H9 (cell line): ENCODE data around the gene MIPOL1. TPM values are rescaled to one million over a fixed set of nuclear protein-coding genes. Genes with fewer than 3 reads are reported as not detected.

Source experiments
- DNase-seq: peaks from one replicate; pipeline ENCODE4 v3.0.0-alpha.2; 2017
- H2AFZ ChIP-seq: one replicate; pipeline ENCODE4 v1.6.1; 2013; ENCODE audit warnings: mild to moderate bottlenecking, low read length, control low read depth, moderate library complexity
- H2AK5ac ChIP-seq: 2 replicates; pipeline ENCODE4 v1.6.1; 2013; ENCODE audit warnings: low read length, control low read depth, mixed read lengths; ENCODE audit not compliant: insufficient read length
- H2BK120ac ChIP-seq: one replicate; pipeline ENCODE4 v1.6.1; 2013; ENCODE audit warnings: low read depth, mild to moderate bottlenecking, low read length, control low read depth, inconsistent platforms; ENCODE audit not compliant: poor library complexity, severe bottlenecking
- H2BK12ac ChIP-seq: 2 replicates; pipeline ENCODE4 v1.6.1; 2013; ENCODE audit warnings: low read length, control low read depth, mixed read lengths, low read depth; ENCODE audit not compliant: insufficient read length
- H2BK15ac ChIP-seq: 2 replicates; pipeline ENCODE4 v1.6.1; 2013; ENCODE audit warnings: low read depth, low read length, control low read depth
- H2BK20ac ChIP-seq: one replicate; pipeline ENCODE4 v1.6.1; 2013; ENCODE audit warnings: low read depth, mild to moderate bottlenecking, low read length, control low read depth, inconsistent platforms; ENCODE audit not compliant: poor library complexity, severe bottlenecking
- H2BK5ac ChIP-seq: 2 replicates; pipeline ENCODE4 v1.6.1; 2013; ENCODE audit warnings: low read length, control low read depth, mixed read lengths; ENCODE audit not compliant: insufficient read length
- H3K14ac ChIP-seq: 2 replicates; pipeline ENCODE4 v1.6.1; 2013; ENCODE audit warnings: low read length, control low read depth; ENCODE audit not compliant: insufficient read depth
- H3K18ac ChIP-seq: 2 replicates; pipeline ENCODE4 v1.6.1; 2013; ENCODE audit warnings: low read depth, mild to moderate bottlenecking, mixed read lengths, low read length, control low read depth; ENCODE audit not compliant: insufficient read length
- H3K23ac ChIP-seq: 2 replicates; pipeline ENCODE4 v1.6.1; 2013; ENCODE audit warnings: low read length, control low read depth, mixed read lengths, low read depth; ENCODE audit not compliant: insufficient read length
- H3K23me2 ChIP-seq: 2 replicates; pipeline ENCODE4 v1.6.1; 2013; ENCODE audit warnings: low read depth, mild to moderate bottlenecking, mixed read lengths, low read length, control low read depth; ENCODE audit not compliant: insufficient read length, poor library complexity, severe bottlenecking
- H3K27ac ChIP-seq: 2 replicates; pipeline ENCODE4 v1.5.1; 2013; ENCODE audit warnings: low read length, control low read depth, mixed read lengths, low read depth; ENCODE audit not compliant: insufficient read length
- H3K27me3 ChIP-seq: 2 replicates; pipeline ENCODE4 v1.6.1; 2013; ENCODE audit warnings: low read length, control low read depth, inconsistent platforms; ENCODE audit not compliant: insufficient read depth
- H3K4ac ChIP-seq: 2 replicates; pipeline ENCODE4 v1.6.1; 2013; ENCODE audit warnings: low read depth, mild to moderate bottlenecking, control low read depth, inconsistent platforms, low read length, moderate library complexity
- H3K4me1 ChIP-seq: 2 replicates; pipeline ENCODE4 v1.6.1; 2013; ENCODE audit warnings: low read length, control low read depth, inconsistent platforms; ENCODE audit not compliant: insufficient read depth
- H3K4me2 ChIP-seq: 2 replicates; pipeline ENCODE4 v1.6.1; 2013; ENCODE audit warnings: low read length, control low read depth, mixed read lengths; ENCODE audit not compliant: insufficient read length, insufficient read depth
- H3K56ac ChIP-seq: 2 replicates; pipeline ENCODE4 v1.6.1; 2013; ENCODE audit warnings: low read depth, mild to moderate bottlenecking, mixed read lengths, low read length, control low read depth; ENCODE audit not compliant: insufficient read length
- H3K79me1 ChIP-seq: 2 replicates; pipeline ENCODE4 v1.6.1; 2013; ENCODE audit warnings: low read depth, mild to moderate bottlenecking, moderate library complexity, low read length, control low read depth, inconsistent platforms; ENCODE audit not compliant: insufficient read depth, poor library complexity, severe bottlenecking
- H3K79me2 ChIP-seq: 2 replicates; pipeline ENCODE4 v1.6.1; 2013; ENCODE audit warnings: low read length, control low read depth, inconsistent platforms; ENCODE audit not compliant: insufficient read depth
- H3K9ac ChIP-seq: 2 replicates; pipeline ENCODE4 v1.6.1; 2013; ENCODE audit warnings: low read length, control low read depth, mixed read lengths; ENCODE audit not compliant: insufficient read length; ENCODE audit errors: extremely low read depth
- H3K9me3 ChIP-seq: one replicate; pipeline ENCODE4 v1.6.1; 2013; ENCODE audit warnings: low read depth, low read length, inconsistent platforms; ENCODE audit not compliant: control insufficient read depth
- H3T11ph ChIP-seq: one replicate; pipeline ENCODE4 v1.6.1; 2013; ENCODE audit warnings: mild to moderate bottlenecking, low read length, control low read depth, inconsistent platforms
- H4K20me1 ChIP-seq: one replicate; pipeline ENCODE4 v1.6.1; 2013; ENCODE audit not compliant: control insufficient read depth, insufficient read length, insufficient read depth
- H4K5ac ChIP-seq: 2 replicates; pipeline ENCODE4 v1.6.1; 2013; ENCODE audit warnings: low read depth, mild to moderate bottlenecking, mixed read lengths, low read length, control low read depth; ENCODE audit not compliant: insufficient read length
- H4K8ac ChIP-seq: replicated peaks from 2 replicates; pipeline ENCODE4 v1.6.1; 2013; ENCODE audit warnings: low read length, control low read depth, mixed read lengths, low read depth; ENCODE audit not compliant: insufficient read length
- H4K91ac ChIP-seq: 2 replicates; pipeline ENCODE4 v1.6.1; 2013; ENCODE audit warnings: low read depth, mild to moderate bottlenecking, moderate library complexity, mixed read lengths, low read length, control low read depth; ENCODE audit not compliant: insufficient read length
- H3K27ac Mint-ChIP-seq, 3 experiments: 2 replicates in 2 of 3; 3 replicates in 1 of 3; pipeline ENCODE4 v1.8.0; 2020 to 2021; ENCODE audit warnings: mixed read lengths in 3 of 3, mild to moderate bottlenecking in 1 of 3, moderate library complexity in 1 of 3
- H3K27me3 Mint-ChIP-seq: 2 replicates; pipeline ENCODE4 v1.8.0; 2021; ENCODE audit warnings: low read depth, mild to moderate bottlenecking, moderate library complexity, mixed read lengths
- H3K36me3 Mint-ChIP-seq, 3 experiments: 2 replicates in 2 of 3; 3 replicates in 1 of 3; pipeline ENCODE4 v1.8.0; 2020 to 2021; ENCODE audit warnings: low read depth in 3 of 3, mixed read lengths in 3 of 3; ENCODE audit not compliant: insufficient read depth in 1 of 3
- H3K4me1 Mint-ChIP-seq, 2 experiments: 2 replicates each; pipeline ENCODE4 v1.8.0; 2020; ENCODE audit warnings: mixed read lengths in 2 of 2
- H3K4me3 Mint-ChIP-seq, 2 experiments: 2 replicates in 1 of 2; 3 replicates in 1 of 2; pipeline ENCODE4 v1.8.0; 2020 to 2021; ENCODE audit warnings: mild to moderate bottlenecking in 2 of 2, mixed read lengths in 2 of 2, moderate library complexity in 1 of 2
- H3K9me3 Mint-ChIP-seq, 2 experiments: 2 replicates in 1 of 2; 3 replicates in 1 of 2; pipeline ENCODE4 v1.8.0; 2020; ENCODE audit warnings: mild to moderate bottlenecking in 2 of 2, mixed read lengths in 2 of 2, moderate library complexity in 1 of 2
- WGBS: extraction: QIAGEN DNeasy Blood & Tissue Kit; methylation state at CpG from one replicate; pipeline ENCODE4 v1.1.7; 2013; ENCODE audit warnings: missing lambda C conversion rate, low lambda C conversion rate, mixed read lengths; ENCODE audit not compliant: insufficient read length; ENCODE audit errors: extremely low coverage; 5-methylcytosine and 5-hydroxymethylcytosine counted together
- total RNA-seq: library from RNA; stranded (reverse); gene quantifications from 2 replicates; pipeline ENCODE4 v1.2.1, GENCODE V29; 2021
- TF ChIP-seq, protein P1 (sequence below): fragments of 200-600 bp; sonication (generic); conservative IDR thresholded peaks from 3 replicates; pipeline ENCODE4 v1.8.0; 2021; ENCODE audit warnings: antibody characterized with exemption, mild to moderate bottlenecking

Gene MIPOL1
- total RNA-seq, 1 experiment from 2014 or later: 15.6 TPM

DNA sequence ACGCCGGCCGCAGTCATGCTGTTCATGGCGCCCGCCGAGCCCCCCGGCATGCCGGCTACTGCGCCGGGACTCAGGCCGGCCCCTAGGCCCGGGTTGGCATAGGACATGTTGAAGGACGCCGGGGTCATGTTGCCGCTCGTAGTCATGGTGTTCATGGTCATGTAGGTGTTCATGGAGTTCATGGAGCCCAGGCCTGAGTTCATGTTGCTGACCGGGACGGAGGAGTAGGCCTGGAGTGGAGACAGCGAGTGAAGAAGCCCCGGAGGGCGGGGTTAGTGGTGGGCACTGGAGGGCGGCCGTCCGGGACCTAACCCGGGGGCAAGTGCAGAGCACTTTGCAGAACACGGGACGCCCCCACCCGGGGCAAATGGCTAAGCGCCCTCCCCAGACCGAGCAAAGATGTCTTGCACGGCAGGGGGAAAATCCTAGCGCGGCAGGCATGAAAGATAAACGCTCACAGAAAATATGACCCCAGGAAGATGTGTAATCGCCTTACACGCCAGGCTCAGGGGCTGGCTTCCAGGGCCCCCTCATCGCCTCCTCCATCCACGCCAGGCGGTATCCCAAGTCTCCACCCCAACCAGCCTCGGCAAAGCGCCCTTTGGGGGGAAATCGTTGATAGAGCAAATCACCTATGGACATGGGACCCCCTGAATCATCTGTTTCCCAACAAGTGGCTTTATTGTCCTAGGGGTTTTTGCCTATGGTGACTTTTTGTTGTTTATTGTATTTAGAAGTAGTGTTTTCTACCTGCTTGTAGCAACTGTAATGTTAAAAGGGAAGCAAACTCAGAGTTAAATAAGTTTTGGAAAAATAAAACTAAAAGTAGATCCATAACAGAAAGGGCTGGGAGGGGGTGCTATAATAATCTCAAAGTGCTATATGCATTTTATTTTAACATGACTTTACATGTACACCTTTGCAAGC, 395.0 kb downstream of the MIPOL1 start:
- Histone ChIP-seq H2BK5ac (no peak overlapping the region), H3K9ac (no peak overlapping the region), H3K23ac (no peak overlapping the region), H3K4me1 (peaks cover 3% of the 10 kb centered on the region; the same call in 1 of the 2 replicates), H3T11ph (no peak overlapping the region), H2BK15ac (no peak overlapping the region), H2BK20ac (no peak overlapping the region), H3K79me2 (no peaks in the 10 kb centered on the region), H2BK12ac (no peak overlapping the region), H4K91ac (no peak overlapping the region), H3K4me2 (peak overlapping the region; percentile 47), H3K27me3 (peaks cover 75% of the 10 kb centered on the region), H3K56ac (no peak overlapping the region), H3K23me2 (peaks cover 10% of the 10 kb centered on the region), H3K27ac (no peak overlapping the region), H2AK5ac (no peak overlapping the region), H3K14ac (no peak overlapping the region), H3K79me1 (no peaks in the 10 kb centered on the region), H3K4ac (no peak overlapping the region), H3K9me3 (no peaks in the 10 kb centered on the region), H2AFZ (no peak overlapping the region), H4K8ac (no peak overlapping the region), H4K20me1 (peaks cover 3% of the 10 kb centered on the region), H2BK120ac (no peak overlapping the region), H4K5ac (no peak overlapping the region), H3K18ac (no peak overlapping the region)
- 0 out of 7 replicates have a peak overlapping the region, but pooled peaks of 1 of the 3 experiments have one; percentile 52 for H3K27ac Mint-ChIP-seq
- peaks cover 0 to 3% of the 10 kb centered on the region in 2 experiments; a peak in 2 of 5 replicates for H3K9me3 Mint-ChIP-seq
- peaks cover 96% of the 10 kb centered on the region for H3K27me3 Mint-ChIP-seq
- H3K4me3 Mint-ChIP-seq: peak overlapping the region; percentile 4 to 58
- WGBS: no CpG with 5 or more reads among the region's 42 CpGs
- H3K36me3 Mint-ChIP-seq: no peaks in the 10 kb centered on the region; a peak in 3 of 7 replicates
- peak; percentile 47 for DNase-seq
- TF ChIP-seq, protein P1, sequence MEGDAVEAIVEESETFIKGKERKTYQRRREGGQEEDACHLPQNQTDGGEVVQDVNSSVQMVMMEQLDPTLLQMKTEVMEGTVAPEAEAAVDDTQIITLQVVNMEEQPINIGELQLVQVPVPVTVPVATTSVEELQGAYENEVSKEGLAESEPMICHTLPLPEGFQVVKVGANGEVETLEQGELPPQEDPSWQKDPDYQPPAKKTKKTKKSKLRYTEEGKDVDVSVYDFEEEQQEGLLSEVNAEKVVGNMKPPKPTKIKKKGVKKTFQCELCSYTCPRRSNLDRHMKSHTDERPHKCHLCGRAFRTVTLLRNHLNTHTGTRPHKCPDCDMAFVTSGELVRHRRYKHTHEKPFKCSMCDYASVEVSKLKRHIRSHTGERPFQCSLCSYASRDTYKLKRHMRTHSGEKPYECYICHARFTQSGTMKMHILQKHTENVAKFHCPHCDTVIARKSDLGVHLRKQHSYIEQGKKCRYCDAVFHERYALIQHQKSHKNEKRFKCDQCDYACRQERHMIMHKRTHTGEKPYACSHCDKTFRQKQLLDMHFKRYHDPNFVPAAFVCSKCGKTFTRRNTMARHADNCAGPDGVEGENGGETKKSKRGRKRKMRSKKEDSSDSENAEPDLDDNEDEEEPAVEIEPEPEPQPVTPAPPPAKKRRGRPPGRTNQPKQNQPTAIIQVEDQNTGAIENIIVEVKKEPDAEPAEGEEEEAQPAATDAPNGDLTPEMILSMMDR: no peak
- peaks cover 33 to 51% of the 10 kb centered on the region in 2 experiments for H3K4me1 Mint-ChIP-seq
